Esophagus (tissue), 2 donors: Measurements from ENCODE around the gene GALNT12. TPM values are rescaled to one million over a fixed set of nuclear protein-coding genes. Genes with fewer than 3 reads are reported as not detected.

Source experiments
- H3K27ac ChIP-seq, 2 donors: one replicate each; pipeline ENCODE4 v1.5.1; 2013; ENCODE audit warnings: low read depth in 2 of 2, mild to moderate bottlenecking in 2 of 2, inconsistent platforms in 1 of 2, low read length in 1 of 2, moderate library complexity in 1 of 2
- H3K27me3 ChIP-seq, 2 donors: one replicate each; pipeline ENCODE4 v1.6.1; 2013; ENCODE audit warnings: low read length in 2 of 2, control low read depth in 1 of 2, mild to moderate bottlenecking in 1 of 2; ENCODE audit not compliant: insufficient read depth in 2 of 2, control insufficient read depth in 1 of 2
- H3K36me3 ChIP-seq, 2 donors: one replicate each; pipeline ENCODE4 v1.6.1; 2013; ENCODE audit warnings: low read length in 1 of 2; ENCODE audit not compliant: control insufficient read depth in 2 of 2, insufficient read depth in 2 of 2
- H3K4me1 ChIP-seq, 2 donors: one replicate each; pipeline ENCODE4 v1.6.1; 2013; ENCODE audit warnings: low read length in 1 of 2; ENCODE audit not compliant: control insufficient read depth in 2 of 2, insufficient read depth in 2 of 2
- H3K4me3 ChIP-seq, 2 donors: one replicate each; pipeline ENCODE4 v1.5.1; 2013; ENCODE audit warnings: low read length in 2 of 2, mild to moderate bottlenecking in 2 of 2, low read depth in 1 of 2, moderate library complexity in 1 of 2
- H3K9me3 ChIP-seq, 2 donors: one replicate each; pipeline ENCODE4 v1.6.1; 2013; ENCODE audit warnings: mild to moderate bottlenecking in 2 of 2, low read depth in 1 of 2, low read length in 1 of 2, moderate library complexity in 1 of 2; ENCODE audit not compliant: control insufficient read depth in 2 of 2, insufficient read depth in 1 of 2
- WGBS, 2 donors: extraction: QIAGEN DNeasy Blood & Tissue Kit; methylation state at CpG; one replicate each; pipeline ENCODE4 v1.1.7; 2013; 5-methylcytosine and 5-hydroxymethylcytosine counted together
- polyA plus RNA-seq, 2 donors: library from polyadenylated mRNA; stranded (reverse); fragments of 200-250 nt; gene quantifications; one replicate each; pipeline ENCODE4 v1.2.3, GENCODE V29; 2013
- donor health status: healthy with polysubstance abuse.
- donor health status: Bipolar disorder and iron deficiency.

GALNT12 gene, protein sequence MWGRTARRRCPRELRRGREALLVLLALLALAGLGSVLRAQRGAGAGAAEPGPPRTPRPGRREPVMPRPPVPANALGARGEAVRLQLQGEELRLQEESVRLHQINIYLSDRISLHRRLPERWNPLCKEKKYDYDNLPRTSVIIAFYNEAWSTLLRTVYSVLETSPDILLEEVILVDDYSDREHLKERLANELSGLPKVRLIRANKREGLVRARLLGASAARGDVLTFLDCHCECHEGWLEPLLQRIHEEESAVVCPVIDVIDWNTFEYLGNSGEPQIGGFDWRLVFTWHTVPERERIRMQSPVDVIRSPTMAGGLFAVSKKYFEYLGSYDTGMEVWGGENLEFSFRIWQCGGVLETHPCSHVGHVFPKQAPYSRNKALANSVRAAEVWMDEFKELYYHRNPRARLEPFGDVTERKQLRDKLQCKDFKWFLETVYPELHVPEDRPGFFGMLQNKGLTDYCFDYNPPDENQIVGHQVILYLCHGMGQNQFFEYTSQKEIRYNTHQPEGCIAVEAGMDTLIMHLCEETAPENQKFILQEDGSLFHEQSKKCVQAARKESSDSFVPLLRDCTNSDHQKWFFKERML
- 10 to 100 TPM; 19.6 to 20.7 TPM for polyA plus RNA-seq

DNA sequence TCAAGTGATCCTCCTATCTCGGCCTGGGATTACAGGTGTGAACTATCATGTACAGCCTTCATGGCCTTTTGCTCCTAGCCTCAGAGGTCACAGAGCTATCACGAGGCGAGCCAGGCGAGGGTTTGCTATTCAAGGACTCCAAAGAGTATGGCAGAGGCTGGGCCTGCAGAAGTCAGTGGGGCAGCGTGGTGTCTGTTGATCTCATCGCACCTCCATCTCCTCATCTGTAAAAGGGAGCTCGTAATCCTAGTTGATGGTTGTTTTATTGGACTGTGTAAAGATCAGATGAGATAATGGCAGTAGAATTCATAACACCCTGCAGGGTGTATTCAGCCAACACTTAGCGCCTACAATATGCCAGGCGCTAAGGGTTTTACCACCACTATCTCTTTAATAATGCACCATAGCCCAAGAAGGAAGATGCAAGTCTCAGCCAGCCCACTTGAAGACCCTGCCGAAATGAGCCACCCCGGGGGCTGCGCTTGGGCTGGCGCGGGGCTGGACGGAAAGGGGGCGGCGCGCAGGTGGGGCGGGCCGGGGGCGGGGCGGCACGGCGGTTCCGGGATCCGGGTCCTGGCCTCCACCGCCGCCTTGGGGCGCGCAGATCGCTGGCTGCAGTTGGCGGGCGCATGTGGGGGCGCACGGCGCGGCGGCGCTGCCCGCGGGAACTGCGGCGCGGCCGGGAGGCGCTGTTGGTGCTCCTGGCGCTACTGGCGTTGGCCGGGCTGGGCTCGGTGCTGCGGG lies at the start of gene GALNT12:
Gene GALNT12, plus strand, starts transcription at position 601 of the 744 bp plus-strand sequence. Its CDS starts 29 bp downstream, at position 630.
- H3K4me1 ChIP-seq = peaks cover 4 to 26% of the 10 kb centered on the region in 2 donors
- no peaks in the 10 kb centered on the region for H3K27me3 ChIP-seq
- 10 to 17% methylated on average over 27 to 51 of the region's 51 CpGs for WGBS, 2 donors

DNA sequence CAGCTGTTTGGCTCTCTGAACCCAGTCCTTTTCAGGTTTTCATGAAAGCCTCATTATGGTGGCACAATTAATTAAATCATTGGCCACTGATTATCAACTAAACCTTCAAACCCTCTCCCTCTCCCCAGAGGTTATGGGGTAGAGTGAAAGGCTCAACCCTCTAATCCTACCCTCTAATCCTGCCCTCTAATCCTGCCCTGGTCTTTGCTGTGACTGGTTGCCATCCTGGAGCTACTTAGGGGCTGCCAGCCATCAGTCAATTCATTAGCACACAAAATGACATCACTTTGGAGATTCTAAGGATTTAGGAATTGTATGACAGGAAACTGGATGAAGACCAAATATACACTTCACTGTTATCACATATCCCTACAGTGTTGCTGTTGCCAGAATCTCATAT lies 47.2 kb upstream of the GALNT12 start:
- no peaks in the 10 kb centered on the region for H3K27me3 ChIP-seq
- H3K36me3 ChIP-seq = peaks cover 2 to 4% of the 10 kb centered on the region in 2 donors
- H3K4me1 ChIP-seq = peaks cover 0 to under 1% of the 10 kb centered on the region in 2 donors
- H3K4me3 ChIP-seq = no peak overlapping the region
- no peaks in the 10 kb centered on the region for H3K9me3 ChIP-seq
- H3K27ac ChIP-seq = no peak overlapping the region

More for the DNA sequence above, at the start of gene GALNT12:
- Histone ChIP-seq H3K27ac (peak within 1 kb of the TSS; percentile 77 to 84), H3K9me3 (no peaks in the 10 kb centered on the region), H3K36me3 (no peaks in the 10 kb centered on the region), H3K4me3 (peak within 1 kb of the TSS; percentile 66 to 79)

DNA sequence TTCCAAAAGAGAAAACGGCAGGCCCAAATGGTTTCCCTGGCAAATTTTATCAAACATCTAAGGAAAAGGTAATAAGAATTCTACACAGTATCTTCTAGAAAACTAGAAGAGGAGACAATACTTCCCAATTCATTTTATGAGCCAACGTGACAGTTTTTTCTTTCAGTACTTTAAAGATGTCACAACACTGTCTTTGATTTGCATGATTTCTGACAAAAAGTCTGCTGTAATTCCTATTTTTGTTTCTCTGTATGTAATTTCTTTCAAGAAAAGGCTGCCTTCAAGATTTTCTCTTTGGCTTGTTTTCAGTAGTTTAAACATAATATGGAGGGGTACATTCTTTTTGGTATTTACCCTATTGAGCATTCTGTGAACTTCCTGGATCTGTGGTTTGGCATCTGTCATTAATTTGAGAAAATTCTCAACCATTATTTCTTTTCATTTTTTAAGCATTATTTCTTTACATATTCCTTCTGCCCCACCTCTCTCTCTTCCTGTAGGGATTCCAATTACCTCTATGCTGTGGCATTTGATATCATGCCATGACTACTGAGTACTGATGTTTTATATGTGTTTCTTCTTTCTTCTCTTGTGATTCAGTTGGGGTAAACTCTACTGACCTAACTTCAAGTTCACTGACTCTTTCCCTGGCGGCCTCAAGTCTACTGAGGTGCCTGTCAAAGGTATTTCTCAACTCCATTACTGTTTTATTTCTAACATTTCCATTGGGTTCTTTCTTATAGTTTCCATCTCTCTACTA lies 43.3 kb upstream of the GALNT12 start:
- WGBS, 2 donors = 92 to 99% methylated on average over 3 of the region's 3 CpGs
- peaks cover 11 to 13% of the 10 kb centered on the region in 2 donors for H3K36me3 ChIP-seq
- H3K4me3 ChIP-seq = no peak overlapping the region
- peaks cover 0 to 1% of the 10 kb centered on the region in 2 donors for H3K9me3 ChIP-seq
- H3K27me3 ChIP-seq = no peaks in the 10 kb centered on the region
- H3K4me1 ChIP-seq = peaks cover 0 to 2% of the 10 kb centered on the region in 2 donors
- no peak overlapping the region for H3K27ac ChIP-seq

DNA sequence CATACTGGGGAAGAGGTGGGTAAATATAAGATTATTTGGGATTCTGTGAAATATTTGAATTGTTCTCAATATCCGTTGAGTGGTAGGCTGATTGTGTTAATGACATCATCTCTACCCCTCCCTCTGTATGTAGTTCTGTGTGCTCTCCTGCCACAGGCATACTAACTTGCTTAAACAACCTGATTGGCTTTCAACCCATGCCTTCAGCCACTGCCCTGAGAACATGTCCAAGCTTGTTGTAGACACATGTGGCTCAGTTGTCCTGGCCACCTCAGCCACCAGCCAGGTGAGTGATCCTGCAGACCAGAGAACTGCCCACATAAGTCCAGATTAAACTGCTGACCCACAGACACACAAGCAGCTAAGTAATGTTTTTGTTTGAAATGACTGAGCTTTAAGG lies 42.2 kb upstream of the GALNT12 start:
- no peaks in the 10 kb centered on the region for H3K27me3 ChIP-seq
- H3K4me1 ChIP-seq = peaks cover 0 to 2% of the 10 kb centered on the region in 2 donors
- H3K36me3 ChIP-seq = peaks cover 11 to 13% of the 10 kb centered on the region in 2 donors
- no peak overlapping the region for H3K4me3 ChIP-seq
- peaks cover 0 to 1% of the 10 kb centered on the region in 2 donors for H3K9me3 ChIP-seq
- 91 to 96% methylated on average over 1 of the region's 1 CpG for WGBS, 2 donors
- no peak overlapping the region for H3K27ac ChIP-seq

DNA sequence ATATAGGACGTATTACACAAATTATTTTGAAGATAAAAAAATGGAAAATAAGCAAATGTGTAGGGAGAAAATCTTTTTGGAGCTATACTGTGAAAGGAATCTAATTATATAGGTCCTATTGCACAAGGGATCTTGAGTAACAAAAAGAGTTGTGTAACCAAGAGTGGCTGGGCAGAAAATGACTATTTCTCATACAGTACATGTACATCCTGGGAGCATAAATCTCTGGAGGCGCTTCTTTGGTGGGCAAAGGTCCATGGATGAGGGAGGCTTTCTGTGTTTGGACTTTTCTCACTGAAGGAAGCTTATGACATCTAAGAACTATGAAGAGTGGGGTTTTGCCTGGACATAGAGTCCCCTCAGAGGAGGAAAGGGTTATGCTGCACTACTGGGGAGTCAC lies 40.9 kb upstream of the GALNT12 start:
- Histone ChIP-seq H3K4me3 (no peak overlapping the region), H3K27ac (no peak overlapping the region), H3K27me3 (no peaks in the 10 kb centered on the region), H3K9me3 (peaks cover 0 to 1% of the 10 kb centered on the region in 2 donors), H3K36me3 (peaks cover 15 to 22% of the 10 kb centered on the region in 2 donors), H3K4me1 (peaks cover 0 to 2% of the 10 kb centered on the region in 2 donors)
- WGBS, 2 donors = 96 to 97% methylated on average over 2 of the region's 2 CpGs

DNA sequence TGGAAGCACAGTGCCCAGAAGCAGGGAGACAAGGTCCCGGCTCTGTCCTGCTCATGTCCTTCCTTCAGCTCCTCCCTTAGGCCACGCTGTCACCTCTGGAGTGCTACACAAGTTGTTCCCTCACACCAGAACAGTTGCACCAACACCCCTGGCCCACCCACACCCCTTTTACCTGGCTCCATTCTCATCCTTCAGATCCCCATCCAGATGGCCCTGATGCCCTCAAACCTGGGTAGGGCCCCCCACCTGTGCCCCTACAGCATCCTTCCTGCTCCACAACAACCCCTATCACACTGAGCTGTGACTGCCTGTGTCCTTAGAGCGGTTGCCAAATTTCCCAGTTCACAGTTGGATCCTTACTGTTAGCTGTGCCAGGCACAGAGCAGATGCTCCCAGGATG lies 40.3 kb upstream of the GALNT12 start:
- Histone ChIP-seq H3K4me3 (no peak overlapping the region), H3K27ac (no peak overlapping the region), H3K27me3 (no peaks in the 10 kb centered on the region), H3K4me1 (peaks cover 0 to 2% of the 10 kb centered on the region in 2 donors), H3K9me3 (peaks cover 0 to 1% of the 10 kb centered on the region in 2 donors), H3K36me3 (peaks cover 19 to 26% of the 10 kb centered on the region in 2 donors)
- WGBS, 2 donors = 94 to 96% methylated on average over 3 of the region's 3 CpGs

DNA sequence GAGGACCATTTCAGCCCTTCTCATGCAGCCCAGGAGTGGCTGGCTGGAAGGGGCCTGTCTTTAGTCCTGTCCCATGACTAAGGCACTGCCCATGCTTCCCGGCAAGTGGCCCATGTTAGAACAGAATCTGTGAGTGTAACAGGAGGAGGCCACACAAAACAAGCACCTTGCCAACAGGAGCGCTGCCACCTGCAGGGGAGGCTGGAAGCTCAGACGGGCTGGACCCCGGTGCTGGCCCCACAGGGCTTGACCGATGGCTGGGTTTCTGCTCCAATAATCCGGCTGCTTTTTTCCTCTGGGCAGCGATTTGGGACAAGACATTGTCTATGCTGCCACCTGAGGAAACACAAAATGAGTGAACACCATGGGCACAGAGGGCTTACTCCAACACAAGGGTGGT lies 39.6 kb upstream of the GALNT12 start:
- Histone ChIP-seq H3K27me3 (no peaks in the 10 kb centered on the region), H3K4me1 (peaks cover 0 to 2% of the 10 kb centered on the region in 2 donors), H3K9me3 (peaks cover 0 to 1% of the 10 kb centered on the region in 2 donors), H3K27ac (no peak overlapping the region), H3K36me3 (peaks cover 22 to 33% of the 10 kb centered on the region in 2 donors), H3K4me3 (no peak overlapping the region)
- 96% methylated on average over 7 of the region's 7 CpGs for WGBS, 2 donors

DNA sequence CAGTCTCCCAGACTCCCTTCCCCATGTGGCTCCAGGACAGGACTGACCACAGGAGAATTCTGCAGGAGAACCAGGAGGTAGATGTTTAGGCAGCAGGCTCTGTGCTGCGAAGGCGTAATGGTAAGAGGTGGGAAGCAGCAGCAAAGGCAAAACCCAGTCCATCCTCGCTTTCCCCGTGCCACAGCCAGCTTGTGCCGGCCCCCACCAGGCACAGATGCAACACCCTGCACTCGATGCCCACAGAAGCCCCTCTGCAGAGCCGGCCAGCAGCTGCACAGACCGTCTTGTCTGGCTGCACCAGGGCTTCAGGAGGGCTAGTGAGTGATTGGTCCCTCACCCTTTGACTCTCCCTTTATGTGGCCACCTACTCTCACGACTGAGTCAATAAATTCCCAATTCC lies 39.1 kb upstream of the GALNT12 start:
- no peaks in the 10 kb centered on the region for H3K27me3 ChIP-seq
- WGBS, 2 donors = 94 to 95% methylated on average over 9 of the region's 9 CpGs
- H3K4me1 ChIP-seq = peaks cover 0 to 2% of the 10 kb centered on the region in 2 donors
- no peak overlapping the region for H3K4me3 ChIP-seq
- peaks cover 22 to 33% of the 10 kb centered on the region in 2 donors for H3K36me3 ChIP-seq
- peaks cover 0 to 1% of the 10 kb centered on the region in 2 donors for H3K9me3 ChIP-seq
- H3K27ac ChIP-seq = no peak overlapping the region

DNA sequence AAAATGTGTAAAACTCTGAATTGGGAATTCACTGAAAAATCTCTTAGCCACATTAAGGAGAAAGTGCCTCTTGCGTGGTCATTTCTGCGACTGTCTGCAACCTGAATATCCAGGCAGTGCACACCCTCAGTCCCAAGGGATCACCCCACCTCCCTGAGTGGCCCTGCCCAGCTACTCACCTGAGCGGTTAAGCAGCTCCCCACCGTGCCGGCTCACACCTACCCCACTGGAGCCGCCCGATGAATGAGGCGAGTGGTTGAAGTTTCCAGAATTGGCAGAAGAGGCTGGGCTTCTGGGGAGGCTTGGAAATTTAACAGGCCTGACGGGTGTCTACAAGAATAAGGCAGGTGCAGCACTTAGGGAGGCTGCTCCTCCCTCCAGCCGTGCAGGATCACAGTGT lies 36.8 kb upstream of the GALNT12 start:
- Histone ChIP-seq H3K4me3 (no peak overlapping the region), H3K27me3 (no peaks in the 10 kb centered on the region), H3K9me3 (peaks cover 0 to 1% of the 10 kb centered on the region in 2 donors), H3K4me1 (no peaks in the 10 kb centered on the region), H3K27ac (no peak overlapping the region), H3K36me3 (peaks cover 22 to 36% of the 10 kb centered on the region in 2 donors)
- 94 to 97% methylated on average over 10 of the region's 10 CpGs for WGBS, 2 donors
